HG02885 (cell line): ENCODE data around the gene ITGAX.

Source experiments
- ATAC-seq: cut with Tn5 transposase; IDR thresholded peaks from one replicate; pipeline ENCODE4 v1.9.1; 2021; ENCODE audit warnings: mild to moderate bottlenecking; ENCODE audit not compliant: unreplicated experiment, poor library complexity

Gene ITGAX

GRCh38 chr16:31347445-31347844 lies 7.5 kb upstream of the ITGAX start:
- no peak for ATAC-seq

GRCh38 chr16:31348579-31348978 lies 6.4 kb upstream of the ITGAX start:
- ATAC-seq: no peak

GRCh38 chr16:31350275-31351005 lies 4.5 kb upstream of the ITGAX start:
- no peak for ATAC-seq

DNA sequence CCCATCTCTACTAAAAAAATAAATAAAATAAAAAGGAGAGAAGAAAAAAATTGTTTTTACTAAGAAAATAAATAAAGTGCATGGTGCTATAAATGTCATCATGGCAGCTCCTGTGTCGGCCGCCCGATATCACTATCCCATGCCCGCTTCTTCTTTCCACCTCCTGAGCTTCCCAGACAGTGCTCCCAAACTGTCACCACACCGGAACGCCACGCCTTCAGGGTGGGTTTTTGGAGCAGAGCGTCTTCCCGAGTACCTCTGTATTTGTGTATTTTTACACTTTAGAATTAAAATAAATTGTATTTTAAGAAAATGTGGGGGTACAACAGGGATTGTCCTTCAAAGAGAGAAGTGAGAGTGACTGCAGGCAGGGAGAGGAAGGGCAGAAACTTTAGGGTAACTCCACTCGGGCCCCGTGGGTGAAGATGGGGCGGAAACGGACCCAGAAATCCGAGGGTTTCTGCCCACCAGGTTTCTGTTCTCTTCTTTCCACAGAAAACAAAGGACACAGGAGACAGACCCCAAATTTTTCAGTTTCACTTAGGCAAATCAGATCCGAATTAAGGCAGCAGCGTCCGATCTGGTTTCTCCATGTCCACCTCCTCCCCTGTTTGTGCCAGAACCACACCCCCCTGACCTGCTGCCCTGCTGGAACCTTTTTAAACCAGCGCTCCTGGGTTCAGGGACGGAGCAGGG lies 3.6 kb upstream of the ITGAX start:
- ATAC-seq: no peak

DNA sequence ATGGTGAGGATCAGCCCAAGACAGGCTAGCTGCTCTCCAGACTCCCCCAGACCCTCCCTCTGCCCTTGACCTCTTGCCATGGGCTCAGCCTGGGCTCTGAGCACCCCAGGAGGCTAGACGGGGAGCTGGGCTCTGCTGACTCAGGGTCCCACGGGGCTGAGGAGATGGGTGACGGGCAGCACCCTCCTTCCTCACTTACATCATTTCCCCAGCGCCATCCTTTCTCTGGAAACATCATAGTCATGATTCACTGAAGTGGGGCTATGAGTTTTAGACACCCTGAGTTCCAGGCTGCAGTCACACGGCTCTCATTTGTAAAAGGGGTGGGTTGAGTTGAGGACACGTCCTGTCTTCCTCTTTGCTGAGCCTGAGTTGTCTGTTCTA lies 3.0 kb upstream of the ITGAX start:
- ATAC-seq: no peak

GRCh38 chr16:31352376-31353115 lies 2.4 kb upstream of the ITGAX start:
- no peak for ATAC-seq

- ATAC-seq: no peak
These were observed 590 bp downstream of the ITGAX start for GRCh38 chr16:31355431-31356100.

- no peak for ATAC-seq
These were observed 1.8 kb downstream of the ITGAX start for GRCh38 chr16:31356566-31357323.

- ATAC-seq: no peak
These were observed 2.5 kb downstream of the ITGAX start for GRCh38 chr16:31357324-31358109.

DNA sequence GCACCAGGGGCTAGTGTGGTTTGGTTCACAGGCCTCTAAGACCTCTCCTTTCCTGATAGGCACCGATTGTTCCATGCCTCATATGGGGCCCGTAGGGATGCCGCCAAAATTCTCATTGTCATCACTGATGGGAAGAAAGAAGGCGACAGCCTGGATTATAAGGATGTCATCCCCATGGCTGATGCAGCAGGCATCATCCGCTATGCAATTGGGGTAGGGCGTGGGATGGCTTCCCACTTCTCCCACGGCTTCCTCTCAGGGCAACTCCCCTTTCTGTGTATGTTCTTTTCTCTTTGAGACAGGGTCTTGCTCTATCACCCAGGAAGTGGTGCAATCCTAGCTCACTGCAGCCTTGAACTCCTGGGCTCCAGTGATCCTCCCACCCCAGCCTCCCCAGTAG lies 5.3 kb downstream of the ITGAX start:
- ATAC-seq: no peak

GRCh38 chr16:31361201-31362110 lies 6.5 kb downstream of the ITGAX start:
- ATAC-seq: no peak

DNA sequence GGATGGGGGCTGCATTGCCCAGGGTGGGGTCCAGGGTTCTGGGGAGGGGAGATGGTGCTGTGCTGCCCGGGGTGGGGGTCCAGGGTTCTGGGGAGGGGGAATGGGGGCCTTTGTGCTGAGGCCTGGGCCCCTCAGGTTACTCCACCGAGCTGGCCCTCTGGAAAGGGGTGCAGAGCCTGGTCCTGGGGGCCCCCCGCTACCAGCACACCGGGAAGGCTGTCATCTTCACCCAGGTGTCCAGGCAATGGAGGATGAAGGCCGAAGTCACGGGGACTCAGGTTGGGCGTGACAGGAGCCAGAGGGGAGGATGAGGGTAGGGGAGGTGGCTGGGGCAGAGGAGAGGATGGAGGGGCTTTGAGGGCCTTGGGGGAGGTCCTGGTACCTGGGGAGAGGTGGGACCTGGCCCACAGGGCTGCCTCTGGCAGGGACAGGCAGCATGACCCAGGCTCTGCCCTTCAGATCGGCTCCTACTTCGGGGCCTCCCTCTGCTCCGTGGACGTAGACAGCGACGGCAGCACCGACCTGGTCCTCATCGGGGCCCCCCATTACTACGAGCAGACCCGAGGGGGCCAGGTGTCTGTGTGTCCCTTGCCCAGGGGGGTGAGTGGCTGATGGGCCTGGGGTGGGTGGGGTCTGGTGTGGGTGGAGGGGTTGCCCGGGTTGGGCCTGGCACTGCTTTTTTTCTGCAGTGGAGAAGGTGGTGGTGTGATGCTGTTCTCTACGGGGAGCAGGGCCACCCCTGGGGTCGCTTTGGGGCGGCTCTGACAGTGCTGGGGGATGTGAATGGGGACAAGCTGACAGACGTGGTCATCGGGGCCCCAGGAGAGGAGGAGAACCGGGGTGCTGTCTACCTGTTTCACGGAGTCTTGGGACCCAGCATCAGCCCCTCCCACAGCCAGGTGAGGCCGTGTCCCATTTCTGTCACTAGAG lies 7.8 kb downstream of the ITGAX start:
- ATAC-seq: no peak

DNA sequence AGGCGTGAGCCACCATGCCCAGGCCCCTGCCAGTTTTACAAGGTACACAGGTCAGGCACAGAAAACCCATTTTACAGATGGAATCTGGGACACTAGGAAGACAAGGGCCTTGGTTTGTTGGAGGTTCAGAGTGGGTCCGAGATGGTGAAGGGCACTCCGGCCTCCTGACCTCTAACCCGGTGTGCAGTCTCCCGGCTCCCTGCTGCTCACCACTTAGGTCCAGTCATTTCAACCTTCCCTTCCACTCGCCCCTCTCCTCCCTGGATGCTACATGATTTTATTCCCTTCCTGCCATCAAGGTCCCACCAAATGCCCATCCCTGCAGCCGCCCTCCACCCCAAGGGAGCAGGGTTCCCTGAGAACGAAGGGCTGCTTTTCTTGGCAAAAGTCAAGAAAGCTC lies 8.7 kb downstream of the ITGAX start:
- no peak for ATAC-seq

- no peak for ATAC-seq
These were observed 9.4 kb downstream of the ITGAX start for GRCh38 chr16:31364421-31364820.

GRCh38 chr16:31365131-31365865 lies 10.3 kb downstream of the ITGAX start:
- peak; percentile 81 for ATAC-seq

- no peak for ATAC-seq
These were observed 12.9 kb downstream of the ITGAX start for GRCh38 chr16:31367853-31368252.

GRCh38 chr16:31371008-31371407 lies 16.0 kb downstream of the ITGAX start:
- no peak for ATAC-seq
